ENCODE measurements around the gene CHAC1. TPM values are rescaled to one million over a fixed set of nuclear protein-coding genes. Genes with fewer than 3 reads are reported as not detected.

The CHAC1 gene
- total and polyA plus RNA-seq, 7 donors, result 3.7 to 243 (median 49.0) TPM

DNA sequence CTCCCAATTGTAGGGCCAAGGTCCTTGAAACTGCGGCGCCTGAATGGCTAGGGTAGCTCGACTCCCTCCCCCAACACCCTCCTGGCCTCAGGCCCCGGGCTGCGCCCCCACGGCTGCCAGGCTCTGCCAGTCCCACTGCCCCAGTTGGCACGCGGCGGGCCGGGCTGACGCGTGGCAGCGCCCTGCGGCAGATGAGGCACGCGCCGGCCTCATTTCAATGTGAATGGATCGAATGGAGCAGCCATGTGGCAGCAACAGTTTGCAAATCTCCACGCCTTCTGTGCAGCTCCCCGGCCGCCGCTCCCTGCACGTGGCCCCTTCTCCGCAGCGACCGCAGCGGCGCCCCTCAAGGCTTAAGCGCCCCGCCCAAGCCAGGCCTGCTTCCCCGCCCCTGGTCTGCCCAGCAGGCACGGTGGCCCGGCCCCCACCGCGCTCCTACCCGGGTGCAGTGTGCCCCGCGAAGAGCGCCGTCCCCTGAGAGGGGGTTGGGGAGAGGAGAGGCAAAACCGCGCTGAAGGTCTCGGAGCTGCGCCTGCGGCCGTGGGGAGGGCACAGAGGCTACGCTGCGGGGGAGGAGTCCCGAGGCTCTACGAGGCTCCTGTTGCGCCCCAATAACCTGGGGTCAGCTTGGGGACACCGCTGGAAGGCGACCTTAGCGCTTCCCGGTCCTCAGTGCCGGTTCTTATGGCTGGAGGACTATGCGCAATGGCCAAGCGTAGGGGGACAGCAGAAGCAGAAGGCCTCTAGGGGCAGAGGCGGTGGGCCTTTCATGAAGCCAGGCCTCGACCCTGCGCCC lies 27.2 kb upstream of the CHAC1 start:
- no peaks in the 10 kb centered on the region for H3K36me3 ChIP-seq (ENCODE audit: insufficient read depth in 1 of 2, low read depth in 1 of 2)
- no peak for DNase-seq
- TF ChIP-seq, protein P1, sequence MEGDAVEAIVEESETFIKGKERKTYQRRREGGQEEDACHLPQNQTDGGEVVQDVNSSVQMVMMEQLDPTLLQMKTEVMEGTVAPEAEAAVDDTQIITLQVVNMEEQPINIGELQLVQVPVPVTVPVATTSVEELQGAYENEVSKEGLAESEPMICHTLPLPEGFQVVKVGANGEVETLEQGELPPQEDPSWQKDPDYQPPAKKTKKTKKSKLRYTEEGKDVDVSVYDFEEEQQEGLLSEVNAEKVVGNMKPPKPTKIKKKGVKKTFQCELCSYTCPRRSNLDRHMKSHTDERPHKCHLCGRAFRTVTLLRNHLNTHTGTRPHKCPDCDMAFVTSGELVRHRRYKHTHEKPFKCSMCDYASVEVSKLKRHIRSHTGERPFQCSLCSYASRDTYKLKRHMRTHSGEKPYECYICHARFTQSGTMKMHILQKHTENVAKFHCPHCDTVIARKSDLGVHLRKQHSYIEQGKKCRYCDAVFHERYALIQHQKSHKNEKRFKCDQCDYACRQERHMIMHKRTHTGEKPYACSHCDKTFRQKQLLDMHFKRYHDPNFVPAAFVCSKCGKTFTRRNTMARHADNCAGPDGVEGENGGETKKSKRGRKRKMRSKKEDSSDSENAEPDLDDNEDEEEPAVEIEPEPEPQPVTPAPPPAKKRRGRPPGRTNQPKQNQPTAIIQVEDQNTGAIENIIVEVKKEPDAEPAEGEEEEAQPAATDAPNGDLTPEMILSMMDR (IDR thresholded peaks at IDR 0.05), result no peak
- peaks cover 54% of the 10 kb centered on the region for H3K4me1 ChIP-seq
- 15 to 26% (median 23%) methylated on average over 53 to 61 of the region's 61 CpGs for WGBS, 3 donors
- H3K9me3 ChIP-seq, result no peaks in the 10 kb centered on the region
- no peak overlapping the region for H3K27ac ChIP-seq
- H3K27me3 ChIP-seq (ENCODE audit: insufficient read depth in 3 of 3, low read length in 2 of 3), result peaks cover 0 to 57% (median 18%) of the 10 kb centered on the region in 3 donors
- peak overlapping the region; percentile 46 for H3K4me3 ChIP-seq
- intact Hi-C loops (cut with DNase I), result no loop called here
- ATAC-seq, result peak in 1 of 4 donors; percentile 1

DNA sequence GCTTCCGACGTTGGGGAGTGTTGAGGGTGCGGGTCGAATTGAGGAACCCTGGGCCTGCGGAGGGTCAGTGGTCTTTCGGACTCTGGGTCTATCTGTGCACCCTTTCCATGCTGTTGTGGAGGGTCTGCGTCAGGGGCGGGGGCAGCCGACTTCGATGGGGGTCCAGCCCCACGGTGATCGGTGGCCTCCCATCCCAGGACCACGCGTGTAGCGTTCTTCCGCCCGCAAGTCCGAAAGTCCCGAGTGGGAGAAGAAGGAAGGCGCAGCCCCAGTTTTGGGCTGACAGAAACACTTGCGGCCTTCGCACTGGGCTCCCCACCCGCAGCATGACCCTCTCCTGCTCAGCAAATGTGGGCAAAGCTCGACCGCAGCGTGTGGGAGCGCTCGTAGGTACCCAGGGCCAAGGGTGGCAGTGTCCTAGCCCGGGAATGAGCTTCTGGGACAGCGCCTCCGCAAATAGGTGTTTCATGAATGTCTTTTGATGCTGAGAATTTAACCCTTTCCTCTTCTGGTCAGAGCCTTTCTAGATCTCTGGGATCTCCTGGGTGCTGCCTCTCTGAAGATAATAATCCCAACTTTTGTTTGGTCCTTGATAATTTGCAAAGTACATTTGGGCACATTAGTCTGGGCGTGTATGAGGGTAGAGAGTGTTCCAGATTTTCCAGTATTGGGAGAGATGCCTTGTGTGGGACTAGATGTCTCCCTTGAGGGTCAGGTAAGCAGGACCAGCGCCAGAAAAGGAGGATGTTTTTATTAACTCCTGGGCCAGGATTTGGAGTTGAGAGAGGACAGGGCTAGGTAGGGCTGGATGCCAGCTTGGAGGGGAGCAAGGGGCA lies 26.4 kb upstream of the CHAC1 start:
- H3K27me3 ChIP-seq (ENCODE audit: insufficient read depth in 3 of 3, low read length in 2 of 3), result peaks cover 0 to 66% (median 20%) of the 10 kb centered on the region in 3 donors
- no peak overlapping the region for H3K4me3 ChIP-seq
- peaks cover 55% of the 10 kb centered on the region for H3K4me1 ChIP-seq
- intact Hi-C loops (cut with DNase I), result no loop called here
- H3K36me3 ChIP-seq (ENCODE audit: insufficient read depth in 1 of 2, low read depth in 1 of 2), result no peaks in the 10 kb centered on the region
- DNase-seq (no peak), ATAC-seq (no peak)
- H3K9me3 ChIP-seq, result no peaks in the 10 kb centered on the region
- H3K27ac ChIP-seq, result no peak overlapping the region
- 59 to 67% (median 61%) methylated on average over 31 to 33 of the region's 33 CpGs for WGBS, 3 donors
- TF ChIP-seq, protein P1 (IDR thresholded peaks at IDR 0.05), result no peak

- intact Hi-C loops (cut with DNase I), result no loop called here
- ATAC-seq (no peak), DNase-seq (peak in 1 of 2 donors; percentile 20)
- H3K4me1 ChIP-seq, result peaks cover 55% of the 10 kb centered on the region
- peaks cover 0 to 70% (median 20%) of the 10 kb centered on the region in 3 donors for H3K27me3 ChIP-seq (ENCODE audit: insufficient read depth in 3 of 3, low read length in 2 of 3)
- WGBS, 3 donors, result 10 to 15% (median 10%) methylated on average over 20 to 24 of the region's 24 CpGs
- no peaks in the 10 kb centered on the region for H3K36me3 ChIP-seq (ENCODE audit: insufficient read depth in 1 of 2, low read depth in 1 of 2)
- TF ChIP-seq, protein P1 (IDR thresholded peaks at IDR 0.05), result no peak
- H3K9me3 ChIP-seq, result no peaks in the 10 kb centered on the region
- H3K4me3 ChIP-seq, result peak overlapping the region; percentile 66
- H3K27ac ChIP-seq, result no peak overlapping the region
These were observed 25.8 kb upstream of the CHAC1 start for GRCh38 chr15:40927495-40927872.

- intact Hi-C loops (cut with DNase I), result no loop called here
- 1% methylated on average over 34 to 68 of the region's 68 CpGs for WGBS, 3 donors
- Histone ChIP-seq H3K36me3 (ENCODE audit: insufficient read depth in 1 of 2, low read depth in 1 of 2) (no peaks in the 10 kb centered on the region), H3K27me3 (ENCODE audit: insufficient read depth in 3 of 3, low read length in 2 of 3) (peaks cover 0 to 75% (median 20%) of the 10 kb centered on the region in 3 donors), H3K4me3 (peak overlapping the region; percentile 66), H3K4me1 (peaks cover 52% of the 10 kb centered on the region), H3K9me3 (no peaks in the 10 kb centered on the region), H3K27ac (no peak overlapping the region)
- DNase-seq (peak in 1 of 2 donors; percentile 23), ATAC-seq (no peak)
- TF ChIP-seq, protein P1 (IDR thresholded peaks at IDR 0.05), result no peak
These were observed 25.1 kb upstream of the CHAC1 start for GRCh38 chr15:40927873-40928806.

Measured in psoas muscle (tissue), 8 donors.